OCI-LY7 (cell line): Measurements from ENCODE around the gene DTX3. TPM values are rescaled to one million over a fixed set of nuclear protein-coding genes. Genes with fewer than 3 reads are reported as not detected.
A peak's percentile ranks its signal among the peaks of the same experiment; 100 is the strongest.

Experiments
- BruUV-seq: library from RNA; stranded (reverse); fragments of 400-500 nt; replicated peaks from 2 replicates; lab custom pipeline; 2021; lab: Mats Ljungman, UMichigan
- CTCF ChIA-PET: fragments of 300-600 bp; sonication (Branson Sonifier 250); formaldehyde crosslinking; loops from one replicate; lab custom pipeline; 2022; ENCODE audit warnings: antibody characterized with exemption; ENCODE audit not compliant: unreplicated experiment; lab: Charles Lee
- POLR2A ChIA-PET: fragments of 300-600 bp; sonication (Branson Sonifier 250); formaldehyde crosslinking; loops from one replicate; lab custom pipeline; 2022; ENCODE audit warnings: antibody characterized with exemption; lab: Charles Lee
- DNase-seq: peaks from one replicate; pipeline ENCODE4 v3.0.0-alpha.2; 2015; ENCODE audit warnings: low spot score
- H2AFZ ChIP-seq: fragments of 200-600 bp; sonication (generic), shearing (Covaris generic); 2 replicates; pipeline ENCODE4 v1.6.1; 2014; ENCODE audit warnings: mild to moderate bottlenecking, antibody characterized with exemption, low read length, moderate library complexity
- H3K27ac ChIP-seq: fragments of 200-600 bp; sonication (generic); 2 replicates; pipeline ENCODE4 v1.5.1; 2014; ENCODE audit warnings: mixed run types, low read depth, mild to moderate bottlenecking, moderate library complexity, low read length, inconsistent platforms; ENCODE audit not compliant: poor library complexity, severe bottlenecking
- H3K36me3 ChIP-seq: fragments of 200-600 bp; sonication (generic); 2 replicates; pipeline ENCODE4 v1.6.1; 2014; ENCODE audit warnings: mild to moderate bottlenecking, antibody characterized with exemption, low read length, moderate library complexity, mixed read lengths; ENCODE audit not compliant: insufficient read depth
- H3K4me1 ChIP-seq: fragments of 200-600 bp; sonication (generic); 2 replicates; pipeline ENCODE4 v1.5.1; 2014; ENCODE audit warnings: mild to moderate bottlenecking, low read length; ENCODE audit not compliant: insufficient read depth, poor library complexity, severe bottlenecking
- H3K4me2 ChIP-seq: fragments of 200-600 bp; sonication (generic); 2 replicates; pipeline ENCODE4 v1.6.1; 2014; ENCODE audit warnings: mild to moderate bottlenecking, low read length
- H3K4me3 ChIP-seq: fragments of 200-600 bp; sonication (generic); 2 replicates; pipeline ENCODE4 v1.5.1; 2014; ENCODE audit warnings: mild to moderate bottlenecking, low read depth, low read length; ENCODE audit not compliant: poor library complexity, severe bottlenecking
- H3K79me2 ChIP-seq: fragments of 200-600 bp; sonication (generic); 2 replicates; pipeline ENCODE4 v1.6.1; 2016; ENCODE audit warnings: low read depth, mild to moderate bottlenecking, low read length, moderate library complexity, mixed read lengths; ENCODE audit not compliant: insufficient read depth
- H3K9me2 ChIP-seq: fragments of 200-600 bp; sonication (generic); 2 replicates; pipeline ENCODE4 v1.6.1; 2016; ENCODE audit warnings: mild to moderate bottlenecking, low read length, mixed read lengths; ENCODE audit not compliant: insufficient read depth
- H3K9me3 ChIP-seq: fragments of 200-600 bp; sonication (generic); 2 replicates; pipeline ENCODE4 v1.6.1; 2014; ENCODE audit warnings: mild to moderate bottlenecking, mixed run types, low read length, mixed read lengths
- H4K20me1 ChIP-seq: fragments of 200-600 bp; sonication (generic); 2 replicates; pipeline ENCODE4 v1.6.1; 2014; ENCODE audit warnings: mild to moderate bottlenecking, antibody characterized with exemption, low read length, moderate library complexity, mixed read lengths; ENCODE audit not compliant: insufficient read depth
- CTCF ChIP-seq: fragments of 200-600 bp; sonication (generic); conservative IDR thresholded peaks from 2 replicates; pipeline ENCODE4 v1.5.1; 2014; ENCODE audit warnings: mild to moderate bottlenecking, antibody characterized with exemption, low read length, moderate library complexity, mixed read lengths
- EZH2phosphoT487 ChIP-seq: fragments of 200-600 bp; sonication (generic); IDR thresholded peaks from 2 replicates; pipeline ENCODE4 v1.6.1; 2018; ENCODE audit warnings: low read depth, borderline replicate concordance, mild to moderate bottlenecking, mixed run types, antibody characterized with exemption, low read length, moderate library complexity, mixed read lengths
- intact Hi-C: fragments of 100-400 bp; cut with micrococcal nuclease; formaldehyde crosslinking; loops from one replicate; pipeline ENCODE4 v1.10.0; 2022; ENCODE audit not compliant: unreplicated experiment
- total RNA-seq, 2 experiments: library from RNA; depleted of rRNA in 1 of 2; stranded (reverse); fragments of >200 nt in 1 of 2; shearing (Covaris generic) in 1 of 2; gene quantifications; 2 replicates each; pipeline ENCODE4 v1.2.3, GENCODE V29; 2014 to 2022

Gene DTX3
- total RNA-seq, 2 experiments from 2014 or later: not detected

GRCh38 chr12:57602544-57602943 lies 2.1 kb upstream of the DTX3 start:
- no peak for DNase-seq
- intact Hi-C loops: no loop called here
- no peak overlapping the region for H3K4me2 ChIP-seq
- H3K4me3 ChIP-seq: no peak overlapping the region
- TF ChIP-seq CTCF (no peak), EZH2phosphoT487 (no peak)
- H3K79me2 ChIP-seq: no peaks in the 10 kb centered on the region
- H3K4me1 ChIP-seq: no peaks in the 10 kb centered on the region
- no peaks in the 10 kb centered on the region for H3K9me3 ChIP-seq
- TSS peak; percentile 72 for BruUV-seq
- peaks cover 46% of the 10 kb centered on the region; the same call in 1 of the 2 replicates for H3K36me3 ChIP-seq
- no peak overlapping the region for H3K27ac ChIP-seq
- H4K20me1 ChIP-seq: no peaks in the 10 kb centered on the region
- ChIA-PET POLR2A (no interaction called here), CTCF (no interaction called here)
- no peaks in the 10 kb centered on the region for H3K9me2 ChIP-seq
- no peak overlapping the region for H2AFZ ChIP-seq

- Histone ChIP-seq H3K79me2 (no peaks in the 10 kb centered on the region), H3K36me3 (peaks cover 46% of the 10 kb centered on the region; the same call in 1 of the 2 replicates), H3K9me3 (no peaks in the 10 kb centered on the region), H4K20me1 (no peaks in the 10 kb centered on the region), H3K27ac (no peak overlapping the region), H3K4me2 (no peak overlapping the region), H3K9me2 (no peaks in the 10 kb centered on the region), H3K4me1 (no peaks in the 10 kb centered on the region), H3K4me3 (no peak overlapping the region), H2AFZ (no peak overlapping the region)
- ChIA-PET POLR2A (no interaction called here), CTCF (no interaction called here)
- DNase-seq: no peak
- no peak for TF ChIP-seq EZH2phosphoT487
- TF ChIP-seq CTCF: no peak
- intact Hi-C loops: no loop called here
- no TSS peak for BruUV-seq
These were observed 1.3 kb upstream of the DTX3 start for GRCh38 chr12:57603324-57603723.

DNA sequence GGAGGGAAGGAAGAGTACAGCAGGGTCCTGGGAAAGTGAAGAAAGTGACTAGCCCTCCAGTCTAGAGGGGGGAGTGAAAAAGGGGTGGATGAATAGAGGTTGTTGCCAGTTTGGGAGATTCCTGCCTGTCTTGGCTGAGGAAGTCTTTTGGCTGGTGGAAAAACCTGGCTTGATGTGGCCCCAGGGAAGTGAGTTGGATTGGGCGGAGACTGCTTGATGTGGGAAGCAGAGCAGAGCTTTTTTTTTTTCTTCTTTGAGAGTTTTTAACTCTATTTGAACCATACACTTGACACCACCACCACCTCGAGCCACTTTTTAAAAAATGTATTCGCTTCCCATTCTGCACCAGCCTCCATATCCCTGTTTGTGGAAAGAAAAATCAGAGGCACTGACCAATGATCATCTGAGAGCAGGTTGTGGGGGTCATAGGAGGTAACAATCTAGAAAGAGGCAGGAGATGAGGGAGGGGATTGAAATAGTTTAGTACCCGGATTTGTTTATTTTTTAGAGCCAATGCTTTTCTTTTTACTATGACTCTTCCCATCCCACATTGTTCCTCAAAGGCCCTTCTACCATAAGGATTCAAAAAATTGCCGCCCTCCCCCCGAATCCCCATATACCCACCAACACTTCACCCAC lies 690 bp upstream of the DTX3 start:
- H3K4me1 ChIP-seq: no peaks in the 10 kb centered on the region
- no peaks in the 10 kb centered on the region for H3K9me3 ChIP-seq
- H4K20me1 ChIP-seq: no peaks in the 10 kb centered on the region
- no peak overlapping the region for H2AFZ ChIP-seq
- H3K36me3 ChIP-seq: peaks cover 41% of the 10 kb centered on the region; the same call in 1 of the 2 replicates
- intact Hi-C loops: no loop called here
- POLR2A ChIA-PET: interaction anchor here (0.7 kb wide), 1 partner anchor 232 kb away, joined by 3 read pairs; no protein-coding TSS in a partner anchor
- no TSS peak for BruUV-seq
- CTCF ChIA-PET: no interaction called here
- peak overlapping the region; percentile 30; the same call in 1 of the 2 replicates for H3K4me2 ChIP-seq
- TF ChIP-seq CTCF: no peak
- no peak for TF ChIP-seq EZH2phosphoT487
- H3K27ac ChIP-seq: no peak overlapping the region
- no peaks in the 10 kb centered on the region for H3K79me2 ChIP-seq
- H3K4me3 ChIP-seq: no peak overlapping the region
- DNase-seq: no peak
- no peaks in the 10 kb centered on the region for H3K9me2 ChIP-seq
